HG03378 (cell line): Measurements from ENCODE around the gene PARP1.
"Not testable (repeated sequence)": the region's sequence is repeated elsewhere in the genome, so short reads cannot be mapped to it uniquely, and the experiment has no call there.

ENCODE experiments used
- ATAC-seq: cut with Tn5 transposase; IDR thresholded peaks from one replicate; pipeline ENCODE4 v1.9.1; 2021; ENCODE audit warnings: mild to moderate bottlenecking, moderate library complexity; ENCODE audit not compliant: unreplicated experiment

The PARP1 gene

GRCh38 chr1:226429858-226430715 is 22.2 kb upstream of the PARP1 start:
- no peak for ATAC-seq

GRCh38 chr1:226428791-226429461 is 21.0 kb upstream of the PARP1 start:
- ATAC-seq, result no peak

- no peak for ATAC-seq
Measured at GRCh38 chr1:226428348-226428747, 20.5 kb upstream of the PARP1 start.

- ATAC-seq, result no peak
Measured at GRCh38 chr1:226427131-226427530, 19.2 kb upstream of the PARP1 start.

- not testable (repeated sequence) for ATAC-seq
Measured at GRCh38 chr1:226426395-226426794, 18.5 kb upstream of the PARP1 start.

GRCh38 chr1:226425431-226426031 is 17.6 kb upstream of the PARP1 start:
- no peak for ATAC-seq

- no peak for ATAC-seq
Measured at GRCh38 chr1:226425004-226425378, 17.1 kb upstream of the PARP1 start.

GRCh38 chr1:226424221-226425003 is 16.5 kb upstream of the PARP1 start:
- ATAC-seq, result no peak

GRCh38 chr1:226422478-226422877 is 14.6 kb upstream of the PARP1 start:
- ATAC-seq, result no peak

- ATAC-seq, result no peak
Measured at GRCh38 chr1:226420897-226421296, 13.0 kb upstream of the PARP1 start.

- ATAC-seq, result no peak
Measured at GRCh38 chr1:226420328-226420727, 12.4 kb upstream of the PARP1 start.

GRCh38 chr1:226419284-226420029 is 11.6 kb upstream of the PARP1 start:
- ATAC-seq, result no peak

- no peak for ATAC-seq
Measured at GRCh38 chr1:226417830-226418546, 10.1 kb upstream of the PARP1 start.

GRCh38 chr1:226417350-226417749 is 9.5 kb upstream of the PARP1 start:
- no peak for ATAC-seq

- ATAC-seq, result no peak
Measured at GRCh38 chr1:226414098-226414698, 6.3 kb upstream of the PARP1 start.

GRCh38 chr1:226411619-226412018 is 3.7 kb upstream of the PARP1 start:
- ATAC-seq, result no peak

- no peak for ATAC-seq
Measured at GRCh38 chr1:226410958-226411357, 3.1 kb upstream of the PARP1 start.

- no peak for ATAC-seq
Measured at GRCh38 chr1:226409392-226409791, 1.5 kb upstream of the PARP1 start.
